CD8-positive, alpha-beta memory T cell (primary cell): ENCODE data around the gene LMX1A. TPM values are rescaled to one million over a fixed set of nuclear protein-coding genes. Genes with fewer than 3 reads are reported as not detected.

Source experiments
- CTCF ChIA-PET: fragments of 350-600 bp; sonication (Branson Sonifier 250); formaldehyde crosslinking; loops from one replicate; lab custom pipeline; 2021; ENCODE audit warnings: antibody characterized with exemption; lab: Charles Lee
- POLR2A ChIA-PET: fragments of 350-600 bp; sonication (Branson Sonifier 250); formaldehyde crosslinking; loops from one replicate; lab custom pipeline; 2021; ENCODE audit warnings: antibody characterized with exemption; lab: Charles Lee
- DNase-seq, 5 donors: peaks; one replicate each; pipeline versions ENCODE4 v3.0.0 to v3.0.0-alpha.2; 2020 to 2022; ENCODE audit warnings: mixed read lengths in 1 of 5
- H3K27ac ChIP-seq: one replicate; pipeline ENCODE4 v1.7.0; 2013; ENCODE audit warnings: low read depth, mild to moderate bottlenecking, low read length, moderate library complexity
- H3K27me3 ChIP-seq: 2 replicates; pipeline ENCODE4 v1.7.0; 2013; ENCODE audit warnings: low read length, mild to moderate bottlenecking; ENCODE audit not compliant: insufficient read depth, poor library complexity, severe bottlenecking
- H3K36me3 ChIP-seq: 2 replicates; pipeline ENCODE4 v1.7.0; 2013; ENCODE audit warnings: mild to moderate bottlenecking, low read length, moderate library complexity; ENCODE audit not compliant: insufficient read depth
- H3K4me1 ChIP-seq: 2 replicates; pipeline ENCODE4 v1.7.0; 2013; ENCODE audit warnings: mild to moderate bottlenecking, low read length, moderate library complexity; ENCODE audit not compliant: insufficient read depth
- H3K4me3 ChIP-seq: 2 replicates; pipeline ENCODE4 v1.7.0; 2013; ENCODE audit warnings: mild to moderate bottlenecking, low read length
- H3K9me3 ChIP-seq: 2 replicates; pipeline ENCODE4 v1.7.0; 2013; ENCODE audit warnings: mild to moderate bottlenecking, low read length
- H3K27ac Mint-ChIP-seq, 8 donors: one replicate each; pipeline ENCODE4 v1.8.0; 2020 to 2021; ENCODE audit warnings: mixed read lengths in 8 of 8, mild to moderate bottlenecking in 6 of 8, inconsistent platforms in 3 of 8, moderate library complexity in 3 of 8
- H3K27me3 Mint-ChIP-seq, 2 donors: one replicate each; pipeline ENCODE4 v1.8.0; 2020 to 2021; ENCODE audit warnings: mixed read lengths in 2 of 2, mild to moderate bottlenecking in 1 of 2, moderate library complexity in 1 of 2
- H3K36me3 Mint-ChIP-seq, 3 donors: one replicate each; pipeline ENCODE4 v1.8.0; 2020 to 2021; ENCODE audit warnings: mixed read lengths in 3 of 3, inconsistent platforms in 1 of 3, mild to moderate bottlenecking in 1 of 3
- H3K4me1 Mint-ChIP-seq, 3 donors: one replicate each; pipeline ENCODE4 v1.8.0; 2020 to 2021; ENCODE audit warnings: mixed read lengths in 3 of 3, inconsistent platforms in 1 of 3, mild to moderate bottlenecking in 1 of 3
- H3K4me3 Mint-ChIP-seq, 7 donors: one replicate each; pipeline ENCODE4 v1.8.0; 2020 to 2021; ENCODE audit warnings: mixed read lengths in 7 of 7, mild to moderate bottlenecking in 6 of 7, moderate library complexity in 4 of 7, inconsistent platforms in 2 of 7
- H3K9me3 Mint-ChIP-seq, 5 donors: one replicate each; pipeline ENCODE4 v1.8.0; 2020 to 2022; ENCODE audit warnings: mixed read lengths in 5 of 5, mild to moderate bottlenecking in 3 of 5, moderate library complexity in 2 of 5, inconsistent platforms in 1 of 5
- polyA plus RNA-seq: library from polyadenylated mRNA; unstranded; fragments of 300-500 nt; fragmentation: Illumina TruSeq; gene quantifications from one replicate; pipeline ENCODE4 v1.2.3, GENCODE V29; 2021
- total RNA-seq, 2 experiments: library from RNA; stranded (reverse); gene quantifications; one replicate each; pipeline ENCODE4 v1.2.3, GENCODE V29; 2021

The LMX1A gene
- total and polyA plus RNA-seq, 3 experiments from 2014 or later, result not detected

DNA sequence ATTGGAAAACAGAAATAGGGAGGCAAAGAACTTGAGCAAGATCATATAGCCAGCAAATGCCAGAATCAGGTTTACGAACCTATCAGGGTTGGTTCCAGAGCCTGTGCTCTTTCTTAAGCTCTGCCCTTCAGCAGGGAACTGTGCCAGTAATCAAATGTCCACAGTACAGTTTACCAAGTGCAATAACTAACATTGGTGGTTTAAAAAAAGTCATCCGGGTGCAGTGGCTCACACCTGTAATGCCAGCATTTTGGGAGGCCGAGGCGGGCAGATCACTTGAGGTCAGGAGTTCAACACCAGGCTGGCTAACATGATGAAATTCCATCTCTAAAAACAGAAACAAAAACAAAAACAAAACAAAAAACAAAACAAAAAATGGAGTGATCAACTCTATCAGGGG is 182.7 kb downstream of the LMX1A start:
- Mint-ChIP-seq H3K9me3 (peaks cover 0 to 2% (median 0%) of the 10 kb centered on the region in 5 donors), H3K36me3 (no peaks in the 10 kb centered on the region), H3K4me3 (no peak overlapping the region), H3K27ac (no peak overlapping the region), H3K27me3 (peaks cover 5 to 6% of the 10 kb centered on the region in 2 donors), H3K4me1 (no peaks in the 10 kb centered on the region)
- H3K9me3 ChIP-seq, result no peaks in the 10 kb centered on the region
- no peaks in the 10 kb centered on the region for H3K36me3 ChIP-seq
- CTCF ChIA-PET, result no interaction called here
- H3K27ac ChIP-seq, result no peak overlapping the region
- no peak for DNase-seq
- H3K4me1 ChIP-seq, result no peaks in the 10 kb centered on the region
- no peaks in the 10 kb centered on the region for H3K27me3 ChIP-seq
- H3K4me3 ChIP-seq, result no peak overlapping the region
- POLR2A ChIA-PET, result no interaction called here

DNA sequence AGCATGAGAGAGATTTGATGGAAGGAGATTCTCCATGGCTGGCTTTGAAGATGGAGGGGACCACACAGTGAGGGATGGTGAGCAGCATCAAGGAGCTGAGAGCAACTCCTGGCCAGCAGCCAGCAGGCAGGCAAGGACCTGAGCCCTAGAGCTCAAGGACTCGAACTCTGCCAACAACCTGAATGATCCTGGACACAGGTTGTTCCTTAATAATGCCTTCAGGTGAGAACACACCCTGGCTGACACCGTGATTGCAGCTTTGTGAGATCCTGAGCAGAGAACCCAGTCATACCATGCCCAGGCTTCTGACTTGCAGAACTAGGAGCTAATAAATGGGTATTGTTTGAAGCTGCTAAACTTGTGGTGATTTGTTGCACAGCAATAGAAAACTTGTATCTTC is 183.1 kb downstream of the LMX1A start:
- no peak overlapping the region for H3K4me3 Mint-ChIP-seq
- DNase-seq, result no peak
- peaks cover 0 to 2% (median 0%) of the 10 kb centered on the region in 5 donors for H3K9me3 Mint-ChIP-seq
- H3K4me1 ChIP-seq, result no peaks in the 10 kb centered on the region
- H3K27ac Mint-ChIP-seq, result no peak overlapping the region
- H3K9me3 ChIP-seq, result no peaks in the 10 kb centered on the region
- no peaks in the 10 kb centered on the region for H3K4me1 Mint-ChIP-seq
- no peaks in the 10 kb centered on the region for H3K27me3 ChIP-seq
- no peak overlapping the region for H3K27ac ChIP-seq
- POLR2A ChIA-PET, result no interaction called here
- H3K27me3 Mint-ChIP-seq, result peaks cover 5 to 6% of the 10 kb centered on the region in 2 donors
- no peak overlapping the region for H3K4me3 ChIP-seq
- H3K36me3 Mint-ChIP-seq, result no peaks in the 10 kb centered on the region
- H3K36me3 ChIP-seq, result no peaks in the 10 kb centered on the region
- CTCF ChIA-PET, result no interaction called here

DNA sequence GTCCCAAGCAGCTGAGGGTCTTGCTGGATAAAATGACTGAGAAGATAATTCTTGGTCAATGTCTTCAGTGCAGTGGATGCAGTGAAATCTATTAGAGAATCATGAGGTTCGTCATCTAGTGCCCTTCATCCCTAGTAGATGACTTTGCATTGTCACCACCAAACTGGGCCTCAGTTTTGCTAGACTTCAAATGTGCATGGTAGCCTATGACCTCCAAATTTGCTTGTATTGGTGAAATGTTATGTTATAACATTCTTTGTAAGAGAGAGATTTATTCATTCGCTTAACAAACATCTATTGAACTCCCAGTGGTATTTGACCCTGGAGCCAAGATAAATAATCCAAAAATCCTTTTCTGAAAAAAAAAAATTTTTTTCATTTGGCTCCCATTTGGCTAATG is 183.8 kb downstream of the LMX1A start:
- Mint-ChIP-seq H3K9me3 (peaks cover 0 to 2% (median 0%) of the 10 kb centered on the region in 5 donors), H3K27ac (no peak overlapping the region), H3K4me3 (no peak overlapping the region), H3K27me3 (peaks cover 5 to 6% of the 10 kb centered on the region in 2 donors), H3K36me3 (no peaks in the 10 kb centered on the region), H3K4me1 (no peaks in the 10 kb centered on the region)
- ChIA-PET POLR2A (no interaction called here), CTCF (no interaction called here)
- Histone ChIP-seq H3K9me3 (no peaks in the 10 kb centered on the region), H3K4me3 (no peak overlapping the region), H3K4me1 (no peaks in the 10 kb centered on the region), H3K36me3 (no peaks in the 10 kb centered on the region), H3K27ac (no peak overlapping the region), H3K27me3 (no peaks in the 10 kb centered on the region)
- DNase-seq, result no peak

DNA sequence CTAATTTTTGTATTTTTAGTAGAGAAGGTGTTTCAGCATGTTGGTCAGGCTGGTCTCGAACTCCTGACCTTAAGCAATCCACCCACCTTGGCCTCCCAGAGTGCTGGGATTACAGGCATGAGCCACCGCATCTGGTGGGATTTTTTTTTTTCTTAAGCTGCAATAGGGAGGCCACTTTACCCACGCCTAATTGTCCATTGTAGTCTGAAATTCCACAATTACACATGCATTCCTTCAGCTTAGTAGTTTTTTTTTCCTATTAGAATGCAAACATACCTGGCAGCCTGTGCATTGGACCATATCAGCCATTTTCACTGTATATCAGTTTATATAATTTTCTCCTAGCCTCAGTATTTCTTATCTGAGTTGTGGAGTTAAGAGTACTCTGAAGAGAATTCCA is 186.8 kb downstream of the LMX1A start:
- Histone ChIP-seq H3K36me3 (no peaks in the 10 kb centered on the region), H3K4me3 (no peak overlapping the region), H3K27me3 (no peaks in the 10 kb centered on the region), H3K9me3 (no peaks in the 10 kb centered on the region), H3K27ac (no peak overlapping the region), H3K4me1 (no peaks in the 10 kb centered on the region)
- H3K9me3 Mint-ChIP-seq, result peaks cover 0 to 2% (median 0%) of the 10 kb centered on the region in 5 donors
- peaks cover 5 to 6% of the 10 kb centered on the region in 2 donors for H3K27me3 Mint-ChIP-seq
- H3K27ac Mint-ChIP-seq, result no peak overlapping the region
- ChIA-PET POLR2A (no interaction called here), CTCF (no interaction called here)
- H3K4me1 Mint-ChIP-seq, result no peaks in the 10 kb centered on the region
- no peak overlapping the region for H3K4me3 Mint-ChIP-seq
- no peaks in the 10 kb centered on the region for H3K36me3 Mint-ChIP-seq
- DNase-seq, result no peak

DNA sequence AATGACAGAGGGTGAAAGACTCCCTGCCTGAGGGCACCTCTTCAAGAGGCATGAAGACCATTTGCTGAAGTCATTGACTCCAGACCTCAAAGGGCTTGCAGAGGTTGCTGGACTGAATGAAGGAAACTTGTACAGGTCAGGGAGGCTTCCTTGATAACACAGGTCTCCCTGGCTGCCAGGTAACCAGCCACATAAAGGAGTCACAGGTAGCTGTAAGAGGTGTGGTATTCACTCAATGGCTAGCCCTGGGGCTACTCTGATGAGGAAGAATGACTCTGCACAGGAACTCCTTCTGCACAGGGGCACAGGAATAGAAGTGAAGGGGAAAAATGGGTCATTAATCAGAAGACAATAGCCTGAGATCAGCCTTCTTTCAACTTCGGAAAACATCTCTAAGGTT is 187.5 kb downstream of the LMX1A start:
- H3K9me3 Mint-ChIP-seq, result peaks cover 0 to 2% (median 0%) of the 10 kb centered on the region in 5 donors
- no peaks in the 10 kb centered on the region for H3K9me3 ChIP-seq
- DNase-seq, result no peak
- CTCF ChIA-PET, result no interaction called here
- no peaks in the 10 kb centered on the region for H3K36me3 ChIP-seq
- no peaks in the 10 kb centered on the region for H3K4me1 ChIP-seq
- no peak overlapping the region for H3K27ac ChIP-seq
- peaks cover 5 to 6% of the 10 kb centered on the region in 2 donors for H3K27me3 Mint-ChIP-seq
- no peaks in the 10 kb centered on the region for H3K4me1 Mint-ChIP-seq
- no peaks in the 10 kb centered on the region for H3K36me3 Mint-ChIP-seq
- H3K4me3 ChIP-seq, result no peak overlapping the region
- no peak overlapping the region for H3K27ac Mint-ChIP-seq
- POLR2A ChIA-PET, result no interaction called here
- no peaks in the 10 kb centered on the region for H3K27me3 ChIP-seq
- no peak overlapping the region for H3K4me3 Mint-ChIP-seq

DNA sequence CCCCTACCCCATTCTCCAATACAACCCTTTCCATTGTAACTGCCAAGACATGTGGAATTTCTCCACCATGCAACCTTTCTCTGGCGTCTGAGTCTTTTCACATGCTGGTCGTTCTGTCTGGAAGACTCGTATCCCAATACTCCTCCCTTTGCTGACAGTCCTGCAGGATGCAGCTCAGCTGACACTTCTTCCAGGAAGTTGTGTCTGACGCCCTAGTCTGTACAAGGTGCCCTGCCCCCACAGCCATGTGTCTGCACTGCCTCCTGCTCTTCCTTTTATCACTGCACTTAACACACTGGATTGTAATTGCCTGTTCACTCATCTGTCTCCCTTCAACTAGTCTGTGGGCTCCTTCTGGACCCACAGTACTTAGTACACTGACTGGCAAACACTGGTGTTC is 188.0 kb downstream of the LMX1A start:
- POLR2A ChIA-PET, result no interaction called here
- Histone ChIP-seq H3K27me3 (no peaks in the 10 kb centered on the region), H3K27ac (no peak overlapping the region), H3K36me3 (no peaks in the 10 kb centered on the region), H3K4me3 (no peak overlapping the region), H3K9me3 (no peaks in the 10 kb centered on the region), H3K4me1 (no peaks in the 10 kb centered on the region)
- Mint-ChIP-seq H3K36me3 (no peaks in the 10 kb centered on the region), H3K4me3 (no peak overlapping the region), H3K9me3 (peaks cover 0 to 2% (median 0%) of the 10 kb centered on the region in 5 donors), H3K4me1 (no peaks in the 10 kb centered on the region), H3K27ac (no peak overlapping the region), H3K27me3 (peaks cover 5 to 6% of the 10 kb centered on the region in 2 donors)
- DNase-seq, result no peak
- CTCF ChIA-PET, result no interaction called here

DNA sequence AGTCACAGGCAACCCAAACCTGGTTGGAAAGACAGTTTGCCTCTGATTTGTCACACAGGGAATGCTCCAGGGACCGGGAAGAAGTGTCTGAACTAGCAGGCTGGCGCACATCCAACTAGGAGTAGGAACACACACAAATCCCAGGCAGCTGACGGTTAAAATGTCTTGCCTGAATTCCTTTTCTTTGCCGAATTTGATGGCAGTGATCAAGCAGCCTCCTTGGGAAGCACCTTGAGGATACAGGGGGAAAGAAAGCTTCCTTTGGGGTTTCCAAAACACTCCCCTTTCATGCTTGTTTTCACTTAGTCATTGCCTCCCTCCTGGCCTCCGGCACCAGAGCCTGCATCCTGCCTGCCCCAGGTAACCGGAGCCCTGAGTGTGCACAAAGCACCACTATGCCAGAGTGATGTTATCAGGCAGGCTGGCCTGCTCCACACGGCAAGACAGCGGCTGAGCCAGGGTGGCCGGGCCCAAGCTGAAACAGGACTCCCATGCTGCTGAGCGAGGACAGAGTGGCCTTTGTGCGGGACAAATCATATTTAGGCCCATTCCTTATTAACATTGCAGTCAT is 193.8 kb downstream of the LMX1A start:
- Histone ChIP-seq H3K9me3 (no peaks in the 10 kb centered on the region), H3K4me3 (no peak overlapping the region), H3K27me3 (no peaks in the 10 kb centered on the region), H3K4me1 (no peaks in the 10 kb centered on the region), H3K27ac (no peak overlapping the region), H3K36me3 (no peaks in the 10 kb centered on the region)
- H3K9me3 Mint-ChIP-seq, result no peaks in the 10 kb centered on the region
- ChIA-PET CTCF (no interaction called here), POLR2A (no interaction called here)
- H3K36me3 Mint-ChIP-seq, result no peaks in the 10 kb centered on the region
- no peak overlapping the region for H3K4me3 Mint-ChIP-seq
- DNase-seq, result no peak
- H3K27ac Mint-ChIP-seq, result no peak overlapping the region
- H3K27me3 Mint-ChIP-seq, result peaks cover 0 to 2% of the 10 kb centered on the region in 2 donors
- H3K4me1 Mint-ChIP-seq, result no peaks in the 10 kb centered on the region

DNA sequence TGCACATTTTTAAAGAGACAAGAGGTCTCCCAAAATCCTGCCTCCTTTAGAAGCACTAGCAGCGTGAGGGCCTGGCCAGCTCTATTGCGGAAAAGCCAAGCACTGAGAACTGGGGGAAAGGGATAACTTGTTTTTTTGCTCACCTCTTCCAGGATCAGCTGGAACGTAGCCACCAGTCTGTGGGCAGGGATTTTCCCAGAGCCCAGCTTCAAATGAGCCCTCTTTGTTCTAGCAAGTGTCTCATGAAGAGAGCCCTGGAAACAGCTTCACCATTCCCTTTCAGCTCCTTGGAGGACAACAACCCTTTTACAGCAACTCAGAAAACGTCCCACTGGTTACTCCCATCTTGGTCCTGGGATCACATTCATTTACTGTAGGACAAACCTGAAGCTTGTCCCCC is 195.4 kb downstream of the LMX1A start:
- H3K4me1 Mint-ChIP-seq, result no peaks in the 10 kb centered on the region
- H3K27me3 Mint-ChIP-seq, result peaks cover 0 to 2% of the 10 kb centered on the region in 2 donors
- H3K4me3 Mint-ChIP-seq, result no peak overlapping the region
- Histone ChIP-seq H3K9me3 (no peaks in the 10 kb centered on the region), H3K4me3 (no peak overlapping the region), H3K36me3 (no peaks in the 10 kb centered on the region), H3K27me3 (no peaks in the 10 kb centered on the region), H3K27ac (no peak overlapping the region), H3K4me1 (no peaks in the 10 kb centered on the region)
- no peak for DNase-seq
- no peak overlapping the region for H3K27ac Mint-ChIP-seq
- ChIA-PET POLR2A (no interaction called here), CTCF (no interaction called here)
- H3K9me3 Mint-ChIP-seq, result peaks cover 0 to 2% (median 0%) of the 10 kb centered on the region in 5 donors
- H3K36me3 Mint-ChIP-seq, result no peaks in the 10 kb centered on the region
